ENCODE measurements around the gene TOX3. TPM values are rescaled to one million over a fixed set of nuclear protein-coding genes. Genes with fewer than 3 reads are reported as not detected.
A peak's percentile ranks its signal among the peaks of the same experiment; 100 is the strongest.

The TOX3 gene
- total RNA-seq, 1 donor from 2014 or later, result 54.8 TPM

- Mint-ChIP-seq H3K4me1 (ENCODE audit: low read depth, unreplicated experiment) (peaks cover 59% of the 10 kb centered on the region), H3K9me3 (ENCODE audit: unreplicated experiment) (peaks cover 15% of the 10 kb centered on the region), H3K27me3 (ENCODE audit: unreplicated experiment) (peaks cover 17% of the 10 kb centered on the region), H3K4me3 (ENCODE audit: unreplicated experiment) (peak overlapping the region; percentile 16), H3K27ac (ENCODE audit: unreplicated experiment) (peak overlapping the region; percentile 95), H3K36me3 (ENCODE audit: unreplicated experiment) (peaks cover 19% of the 10 kb centered on the region)
- DNase-seq, result no peak
- no peak for TF ChIP-seq CTCF (IDR thresholded peaks at IDR 0.05; ENCODE audit: partially characterized antibody, unreplicated experiment)
Observed at GRCh38 chr16:52437277-52437670, 109.7 kb downstream of the TOX3 start.

GRCh38 chr16:52436339-52437276 is 110.3 kb downstream of the TOX3 start:
- TF ChIP-seq CTCF (IDR thresholded peaks at IDR 0.05; ENCODE audit: partially characterized antibody, unreplicated experiment), result no peak
- Mint-ChIP-seq H3K4me1 (ENCODE audit: low read depth, unreplicated experiment) (peaks cover 61% of the 10 kb centered on the region), H3K4me3 (ENCODE audit: unreplicated experiment) (peak overlapping the region; percentile 16), H3K36me3 (ENCODE audit: unreplicated experiment) (peaks cover 19% of the 10 kb centered on the region), H3K9me3 (ENCODE audit: unreplicated experiment) (peaks cover 15% of the 10 kb centered on the region), H3K27me3 (ENCODE audit: unreplicated experiment) (peaks cover 17% of the 10 kb centered on the region), H3K27ac (ENCODE audit: unreplicated experiment) (peak overlapping the region; percentile 95)
- no peak for DNase-seq

GRCh38 chr16:52434224-52434623 is 112.7 kb downstream of the TOX3 start:
- DNase-seq, result no peak
- Mint-ChIP-seq H3K36me3 (ENCODE audit: unreplicated experiment) (no peaks in the 10 kb centered on the region), H3K4me1 (ENCODE audit: low read depth, unreplicated experiment) (peaks cover 52% of the 10 kb centered on the region), H3K27ac (ENCODE audit: unreplicated experiment) (peak overlapping the region; percentile 71), H3K27me3 (ENCODE audit: unreplicated experiment) (peaks cover 11% of the 10 kb centered on the region), H3K4me3 (ENCODE audit: unreplicated experiment) (peak overlapping the region; percentile 33), H3K9me3 (ENCODE audit: unreplicated experiment) (peaks cover 9% of the 10 kb centered on the region)
- TF ChIP-seq CTCF (IDR thresholded peaks at IDR 0.05; ENCODE audit: partially characterized antibody, unreplicated experiment), result no peak

GRCh38 chr16:52433643-52434042 is 113.3 kb downstream of the TOX3 start:
- no peak for TF ChIP-seq CTCF (IDR thresholded peaks at IDR 0.05; ENCODE audit: partially characterized antibody, unreplicated experiment)
- no peak for DNase-seq
- Mint-ChIP-seq H3K27ac (ENCODE audit: unreplicated experiment) (no peak overlapping the region), H3K4me3 (ENCODE audit: unreplicated experiment) (no peak overlapping the region), H3K4me1 (ENCODE audit: low read depth, unreplicated experiment) (peaks cover 47% of the 10 kb centered on the region), H3K36me3 (ENCODE audit: unreplicated experiment) (no peaks in the 10 kb centered on the region), H3K9me3 (ENCODE audit: unreplicated experiment) (peaks cover 7% of the 10 kb centered on the region), H3K27me3 (ENCODE audit: unreplicated experiment) (peaks cover 9% of the 10 kb centered on the region)

GRCh38 chr16:52424591-52424990 is 122.4 kb downstream of the TOX3 start:
- Mint-ChIP-seq H3K4me3 (ENCODE audit: unreplicated experiment) (no peak overlapping the region), H3K36me3 (ENCODE audit: unreplicated experiment) (no peaks in the 10 kb centered on the region), H3K9me3 (ENCODE audit: unreplicated experiment) (no peaks in the 10 kb centered on the region), H3K27me3 (ENCODE audit: unreplicated experiment) (no peaks in the 10 kb centered on the region), H3K4me1 (ENCODE audit: low read depth, unreplicated experiment) (no peaks in the 10 kb centered on the region), H3K27ac (ENCODE audit: unreplicated experiment) (no peak overlapping the region)
- no peak for TF ChIP-seq CTCF (IDR thresholded peaks at IDR 0.05; ENCODE audit: partially characterized antibody, unreplicated experiment)
- no peak for DNase-seq
